Activated B cell treated with CpG ODN at 0.5 μM for 24 hours (primary cell): ENCODE results near the gene NLK. TPM values are rescaled to one million over a fixed set of nuclear protein-coding genes. Genes with fewer than 3 reads are reported as not detected.

Experiments used
- ATAC-seq: fragments of 200-7000 bp; cut with Tn5 transposase; one replicate; pipeline ENCODE4 v1.10.0; 2021; ENCODE audit warnings: low read depth, mild to moderate bottlenecking, moderate library complexity
- CTCF ChIA-PET: fragments of 350-600 bp; sonication (Branson Sonifier 250); formaldehyde crosslinking; loops from one replicate; lab custom pipeline; 2021; ENCODE audit warnings: antibody characterized with exemption; lab: Charles Lee
- POLR2A ChIA-PET: fragments of 350-600 bp; sonication (Branson Sonifier 250); formaldehyde crosslinking; loops from one replicate; lab custom pipeline; 2021; ENCODE audit warnings: antibody characterized with exemption; lab: Charles Lee
- DNase-seq: peaks from one replicate; pipeline ENCODE4 v3.0.0; 2022
- H3K27ac Mint-ChIP-seq: one replicate; pipeline ENCODE4 v1.8.0; 2020; ENCODE audit warnings: mixed read lengths
- H3K27me3 Mint-ChIP-seq: one replicate; pipeline ENCODE4 v1.8.0; 2021; ENCODE audit warnings: mixed read lengths
- H3K36me3 Mint-ChIP-seq: one replicate; pipeline ENCODE4 v1.8.0; 2021; ENCODE audit warnings: low read depth, mixed read lengths
- H3K4me1 Mint-ChIP-seq: one replicate; pipeline ENCODE4 v1.8.0; 2021; ENCODE audit warnings: mixed read lengths
- H3K4me3 Mint-ChIP-seq: one replicate; pipeline ENCODE4 v1.8.0; 2020; ENCODE audit warnings: mild to moderate bottlenecking, mixed read lengths
- H3K9me3 Mint-ChIP-seq: one replicate; pipeline ENCODE4 v1.8.0; 2020; ENCODE audit warnings: mixed read lengths
- CTCF ChIP-seq: fragments of 200-600 bp; IDR thresholded peaks from one replicate; pipeline ENCODE4 v1.8.0; 2022; ENCODE audit warnings: antibody characterized with exemption, mild to moderate bottlenecking
- intact Hi-C: fragments of 100-400 bp; cut with micrococcal nuclease; formaldehyde crosslinking; loops from one replicate; pipeline ENCODE4 v1.15.1; 2024
- total RNA-seq: library from RNA; stranded (reverse); gene quantifications from 2 replicates; pipeline ENCODE4 v1.2.3, GENCODE V29; 2022

Gene NLK
- 19.4 and 24.6 TPM in 2 replicates for total RNA-seq

DNA sequence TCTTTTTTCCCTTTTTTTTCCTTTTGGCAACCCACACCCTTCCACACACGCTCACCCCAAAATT lies at the start of gene NLK:
Gene NLK (plus strand): TSS at position 21 of the 64 bp plus-strand sequence. CDS start 197 bp downstream, outside the sequence.
- no peak for ATAC-seq
- H3K27ac Mint-ChIP-seq, result peak within 1 kb of the TSS; percentile 91
- intact Hi-C loops, result loop anchor here (5.0 to 10.0 kb wide), 4 partner anchors 52 to 410 kb away; partner anchors contain the start of genes LGALS9 and TMEM97
- H3K9me3 Mint-ChIP-seq, result peaks cover 7% of the 10 kb centered on the region
- peaks cover 65% of the 10 kb centered on the region for H3K4me1 Mint-ChIP-seq
- CTCF ChIA-PET, result no interaction called here
- H3K27me3 Mint-ChIP-seq, result peaks cover 2% of the 10 kb centered on the region
- POLR2A ChIA-PET, result no interaction called here
- H3K36me3 Mint-ChIP-seq, result peaks cover 3% of the 10 kb centered on the region
- no peak for TF ChIP-seq CTCF
- no peak for DNase-seq
- H3K4me3 Mint-ChIP-seq, result peak within 1 kb of the TSS; percentile 88

DNA sequence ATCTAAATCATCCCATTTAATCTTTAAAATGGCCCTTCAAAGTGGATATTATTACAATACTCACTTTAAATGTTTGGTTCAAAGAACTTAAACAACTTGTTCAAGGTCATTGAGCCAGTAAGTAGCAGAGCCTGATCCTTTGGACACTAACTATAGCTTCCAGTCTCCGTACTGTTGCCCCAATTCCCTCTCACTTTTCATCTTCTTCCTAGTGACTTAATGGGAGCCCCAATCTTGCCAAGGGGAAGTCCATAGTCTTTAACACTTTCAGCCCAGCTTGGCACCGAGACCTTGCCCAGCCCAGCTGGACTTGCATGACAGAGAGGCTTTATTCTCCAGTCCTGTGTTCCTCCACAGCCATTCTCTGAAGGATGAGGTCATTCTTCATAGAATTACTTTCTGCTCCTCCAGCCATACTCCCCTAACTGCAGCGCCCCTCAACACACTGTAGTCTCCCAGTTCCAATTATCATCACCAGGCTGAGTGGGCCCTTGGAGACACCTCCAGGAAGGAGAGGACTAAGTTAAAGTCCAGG lies 49.2 kb upstream of the NLK start:
- H3K27me3 Mint-ChIP-seq, result peaks cover 5% of the 10 kb centered on the region

DNA sequence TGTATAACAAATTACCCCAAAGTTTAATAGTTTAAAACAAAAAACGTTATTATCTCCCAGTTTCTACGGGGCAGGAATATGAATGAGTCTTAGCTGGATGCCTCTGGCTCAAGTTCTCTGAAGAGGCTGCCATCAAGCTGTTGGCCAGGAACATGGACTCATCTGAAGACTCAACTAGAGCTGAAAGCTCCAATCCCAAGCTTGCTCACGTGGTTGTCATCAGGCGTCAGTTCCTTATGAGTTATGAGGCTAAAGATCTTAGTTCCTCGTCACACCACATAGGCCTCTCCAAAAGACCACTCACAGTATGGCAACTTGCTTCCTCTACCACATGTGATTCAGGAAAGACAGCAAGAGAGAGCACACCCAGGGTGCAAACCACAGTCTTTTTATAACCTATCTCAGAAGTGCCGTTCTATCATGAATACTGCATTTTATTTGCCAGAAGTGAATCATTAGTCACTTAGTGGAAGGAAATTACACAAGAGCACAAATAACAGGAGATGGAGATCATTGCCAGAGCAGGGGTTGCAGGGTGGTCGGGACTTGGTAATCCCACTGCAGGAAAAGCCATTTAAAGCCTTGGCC lies 48.7 kb upstream of the NLK start:
- DNase-seq (no peak), ATAC-seq (no peak)
- ChIA-PET CTCF (no interaction called here), POLR2A (no interaction called here)
- no peak for TF ChIP-seq CTCF
- no peaks in the 10 kb centered on the region for H3K4me1 Mint-ChIP-seq
- no peak overlapping the region for H3K27ac Mint-ChIP-seq
- H3K27me3 Mint-ChIP-seq, result peaks cover 5% of the 10 kb centered on the region
- intact Hi-C loops, result no loop called here
- H3K9me3 Mint-ChIP-seq, result no peaks in the 10 kb centered on the region
- H3K36me3 Mint-ChIP-seq, result no peaks in the 10 kb centered on the region
- no peak overlapping the region for H3K4me3 Mint-ChIP-seq

More for the DNA sequence above, 49.2 kb upstream of the NLK start:
- H3K36me3 Mint-ChIP-seq, result no peaks in the 10 kb centered on the region
- no peak for ATAC-seq
- no peaks in the 10 kb centered on the region for H3K4me1 Mint-ChIP-seq
- no peak for TF ChIP-seq CTCF
- DNase-seq, result no peak
- POLR2A ChIA-PET, result no interaction called here
- intact Hi-C loops, result no loop called here
- H3K27ac Mint-ChIP-seq, result no peak overlapping the region
- CTCF ChIA-PET, result no interaction called here
- no peaks in the 10 kb centered on the region for H3K9me3 Mint-ChIP-seq
- H3K4me3 Mint-ChIP-seq, result no peak overlapping the region

- POLR2A ChIA-PET, result no interaction called here
- TF ChIP-seq CTCF, result no peak
- H3K4me1 Mint-ChIP-seq, result no peaks in the 10 kb centered on the region
- intact Hi-C loops, result no loop called here
- no peak overlapping the region for H3K4me3 Mint-ChIP-seq
- no peak for DNase-seq
- H3K36me3 Mint-ChIP-seq, result no peaks in the 10 kb centered on the region
- H3K9me3 Mint-ChIP-seq, result no peaks in the 10 kb centered on the region
- no peak overlapping the region for H3K27ac Mint-ChIP-seq
- H3K27me3 Mint-ChIP-seq, result peaks cover 5% of the 10 kb centered on the region
- no peak for ATAC-seq
- CTCF ChIA-PET, result no interaction called here
These were observed 47.9 kb upstream of the NLK start for GRCh38 chr17:27994586-27994985.

DNA sequence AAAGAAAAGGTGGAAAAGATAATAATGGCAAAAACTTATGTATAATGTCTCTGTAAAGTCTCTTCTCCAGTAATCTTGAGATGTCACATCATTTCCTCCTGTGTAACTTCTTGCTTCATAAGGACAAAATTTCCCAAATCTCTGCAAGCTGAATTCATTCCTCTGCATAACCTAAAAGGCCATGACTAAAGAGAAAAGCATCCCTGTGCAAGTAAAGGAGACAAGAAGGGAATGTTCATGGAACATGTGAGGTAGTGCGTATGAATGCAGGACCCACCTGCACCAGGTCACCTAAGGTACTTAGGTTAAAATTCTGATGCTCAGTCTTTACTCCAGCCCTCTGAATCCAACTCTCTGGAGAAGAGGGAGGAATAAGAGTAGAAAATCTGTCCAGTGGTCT lies 46.9 kb upstream of the NLK start:
- H3K36me3 Mint-ChIP-seq, result no peaks in the 10 kb centered on the region
- no peaks in the 10 kb centered on the region for H3K9me3 Mint-ChIP-seq
- no peak overlapping the region for H3K4me3 Mint-ChIP-seq
- no peak for DNase-seq
- H3K4me1 Mint-ChIP-seq, result no peaks in the 10 kb centered on the region
- ATAC-seq, result no peak
- intact Hi-C loops, result no loop called here
- H3K27me3 Mint-ChIP-seq, result peaks cover 7% of the 10 kb centered on the region
- POLR2A ChIA-PET, result no interaction called here
- CTCF ChIA-PET, result no interaction called here
- no peak overlapping the region for H3K27ac Mint-ChIP-seq
- TF ChIP-seq CTCF, result no peak
